ENCODE results near the gene CERCAM. TPM values are rescaled to one million over a fixed set of nuclear protein-coding genes. Genes with fewer than 3 reads are reported as not detected.
A peak's percentile ranks its signal among the peaks of the same experiment; 100 is the strongest.

Gene CERCAM
- total and polyA plus RNA-seq, 2 of the 13 experiments (the other 11 are each of a cell fraction or from before 2014, with no cell fraction given), result 9.0 to 17.1 TPM

- TF ChIP-seq, protein P1, sequence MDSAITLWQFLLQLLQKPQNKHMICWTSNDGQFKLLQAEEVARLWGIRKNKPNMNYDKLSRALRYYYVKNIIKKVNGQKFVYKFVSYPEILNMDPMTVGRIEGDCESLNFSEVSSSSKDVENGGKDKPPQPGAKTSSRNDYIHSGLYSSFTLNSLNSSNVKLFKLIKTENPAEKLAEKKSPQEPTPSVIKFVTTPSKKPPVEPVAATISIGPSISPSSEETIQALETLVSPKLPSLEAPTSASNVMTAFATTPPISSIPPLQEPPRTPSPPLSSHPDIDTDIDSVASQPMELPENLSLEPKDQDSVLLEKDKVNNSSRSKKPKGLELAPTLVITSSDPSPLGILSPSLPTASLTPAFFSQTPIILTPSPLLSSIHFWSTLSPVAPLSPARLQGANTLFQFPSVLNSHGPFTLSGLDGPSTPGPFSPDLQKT (CRISPR knock-in tag; IDR thresholded peaks at IDR 0.05; ENCODE audit: borderline replicate concordance), result no peak
- TF ChIP-seq EED (CRISPR knock-in tag; IDR thresholded peaks at IDR 0.05) (no peak), ZBTB34 (CRISPR knock-in tag; IDR thresholded peaks at IDR 0.05) (no peak), ZNF704 (CRISPR knock-in tag; IDR thresholded peaks at IDR 0.05; ENCODE audit: borderline replicate concordance) (no peak), ZNF879 (CRISPR knock-in tag; IDR thresholded peaks at IDR 0.05) (no peak), SMARCE1 (IDR thresholded peaks at IDR 0.05; ENCODE audit: borderline replicate concordance) (no peak), PHF8 (CRISPR knock-in tag; IDR thresholded peaks at IDR 0.05) (peak; percentile 68), ZNF709 (CRISPR knock-in tag; IDR thresholded peaks at IDR 0.05) (no peak), ZNF180 (CRISPR knock-in tag; IDR thresholded peaks at IDR 0.05; ENCODE audit: borderline replicate concordance, low read depth) (no peak), ZNF83 (CRISPR knock-in tag; IDR thresholded peaks at IDR 0.05; ENCODE audit: borderline replicate concordance) (no peak), YEATS2 (CRISPR knock-in tag; IDR thresholded peaks at IDR 0.05; ENCODE audit: borderline replicate concordance) (no peak), KLF11 (CRISPR knock-in tag; IDR thresholded peaks at IDR 0.05) (no peak), CSRNP2 (CRISPR knock-in tag; conservative IDR thresholded peaks at IDR 0.05; ENCODE audit: low read depth) (no peak), ZNF280B (CRISPR knock-in tag; IDR thresholded peaks at IDR 0.05; ENCODE audit: borderline replicate concordance) (no peak; the same call in 1 of the 2 replicates), KLF15 (CRISPR knock-in tag; IDR thresholded peaks at IDR 0.05; ENCODE audit: borderline replicate concordance) (no peak), ZNF550 (CRISPR knock-in tag; IDR thresholded peaks at IDR 0.05; ENCODE audit: borderline replicate concordance) (no peak), NR2F6 (IDR thresholded peaks at IDR 0.05) (no peak), NR2F6 (CRISPR knock-in tag; IDR thresholded peaks at IDR 0.05) (no peak), FOXJ3 (CRISPR knock-in tag; IDR thresholded peaks at IDR 0.05; ENCODE audit: borderline replicate concordance) (no peak)
- TF ChIP-seq, protein P2, sequence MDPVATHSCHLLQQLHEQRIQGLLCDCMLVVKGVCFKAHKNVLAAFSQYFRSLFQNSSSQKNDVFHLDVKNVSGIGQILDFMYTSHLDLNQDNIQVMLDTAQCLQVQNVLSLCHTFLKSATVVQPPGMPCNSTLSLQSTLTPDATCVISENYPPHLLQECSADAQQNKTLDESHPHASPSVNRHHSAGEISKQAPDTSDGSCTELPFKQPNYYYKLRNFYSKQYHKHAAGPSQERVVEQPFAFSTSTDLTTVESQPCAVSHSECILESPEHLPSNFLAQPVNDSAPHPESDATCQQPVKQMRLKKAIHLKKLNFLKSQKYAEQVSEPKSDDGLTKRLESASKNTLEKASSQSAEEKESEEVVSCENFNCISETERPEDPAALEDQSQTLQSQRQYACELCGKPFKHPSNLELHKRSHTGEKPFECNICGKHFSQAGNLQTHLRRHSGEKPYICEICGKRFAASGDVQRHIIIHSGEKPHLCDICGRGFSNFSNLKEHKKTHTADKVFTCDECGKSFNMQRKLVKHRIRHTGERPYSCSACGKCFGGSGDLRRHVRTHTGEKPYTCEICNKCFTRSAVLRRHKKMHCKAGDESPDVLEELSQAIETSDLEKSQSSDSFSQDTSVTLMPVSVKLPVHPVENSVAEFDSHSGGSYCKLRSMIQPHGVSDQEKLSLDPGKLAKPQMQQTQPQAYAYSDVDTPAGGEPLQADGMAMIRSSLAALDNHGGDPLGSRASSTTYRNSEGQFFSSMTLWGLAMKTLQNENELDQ (CRISPR knock-in tag; IDR thresholded peaks at IDR 0.05; ENCODE audit: borderline replicate concordance), result no peak
Observed at GRCh38 chr9:128420651-128421481, at the start of gene CERCAM (continued).

Data from HepG2 (cell line).